AML-193 (cell line): Measurements from ENCODE around the gene ARMC12.
"Not testable (repeated sequence)": the region's sequence is repeated elsewhere in the genome, so short reads cannot be mapped to it uniquely, and the experiment has no call there.

ENCODE experiments used
- DNase-seq, 2 experiments: peaks; one replicate each; lab custom pipeline; 2025; lab: John Stamatoyannopoulos, UW

ARMC12 gene

GRCh38 chr6:35718911-35719381, 17.9 kb upstream of the ARMC12 start:
- no peak for DNase-seq

- no peak for DNase-seq
Measured at GRCh38 chr6:35719404-35719829, 17.4 kb upstream of the ARMC12 start.

- peak; percentile 49 to 65 for DNase-seq
Measured at GRCh38 chr6:35719830-35720733, 16.8 kb upstream of the ARMC12 start.

GRCh38 chr6:35722121-35722761, 14.6 kb upstream of the ARMC12 start:
- no peak for DNase-seq

- no peak for DNase-seq
Measured at GRCh38 chr6:35723587-35723986, 13.2 kb upstream of the ARMC12 start.

- no peak for DNase-seq
Measured at GRCh38 chr6:35724059-35724458, 12.8 kb upstream of the ARMC12 start.

- DNase-seq = no peak
Measured at GRCh38 chr6:35724471-35724870, 12.4 kb upstream of the ARMC12 start.

- DNase-seq = no peak
Measured at GRCh38 chr6:35725081-35725708, 11.6 kb upstream of the ARMC12 start.

- peak; percentile 57 to 72 for DNase-seq
Measured at GRCh38 chr6:35725721-35726438, 11.0 kb upstream of the ARMC12 start.

- DNase-seq = peak in 1 of 2 experiments; percentile 73
Measured at GRCh38 chr6:35727231-35727934, 9.4 kb upstream of the ARMC12 start.

- DNase-seq = peak; percentile 97 to 98
Measured at GRCh38 chr6:35727935-35728682, 8.7 kb upstream of the ARMC12 start.

GRCh38 chr6:35728683-35729678, 7.9 kb upstream of the ARMC12 start:
- DNase-seq = no peak

- no peak for DNase-seq
Measured at GRCh38 chr6:35729722-35730121, 7.1 kb upstream of the ARMC12 start.

- DNase-seq = no peak
Measured at GRCh38 chr6:35730745-35731413, 6.0 kb upstream of the ARMC12 start.

GRCh38 chr6:35731414-35731735, 5.5 kb upstream of the ARMC12 start:
- peak; percentile 68 to 71 for DNase-seq

- peak; percentile 76 to 89 for DNase-seq
Measured at GRCh38 chr6:35731736-35732532, 4.9 kb upstream of the ARMC12 start.

- no peak for DNase-seq
Measured at GRCh38 chr6:35733633-35734032, 3.2 kb upstream of the ARMC12 start.

- DNase-seq = not testable (repeated sequence)
Measured at GRCh38 chr6:35734319-35734718, 2.5 kb upstream of the ARMC12 start.
